ENCODE results near the gene CCDC141.
A peak's percentile ranks its signal among the peaks of the same experiment; 100 is the strongest.
"Not testable (repeated sequence)": the region's sequence is repeated elsewhere in the genome, so short reads cannot be mapped to it uniquely, and the experiment has no call there.

CCDC141 gene

DNA sequence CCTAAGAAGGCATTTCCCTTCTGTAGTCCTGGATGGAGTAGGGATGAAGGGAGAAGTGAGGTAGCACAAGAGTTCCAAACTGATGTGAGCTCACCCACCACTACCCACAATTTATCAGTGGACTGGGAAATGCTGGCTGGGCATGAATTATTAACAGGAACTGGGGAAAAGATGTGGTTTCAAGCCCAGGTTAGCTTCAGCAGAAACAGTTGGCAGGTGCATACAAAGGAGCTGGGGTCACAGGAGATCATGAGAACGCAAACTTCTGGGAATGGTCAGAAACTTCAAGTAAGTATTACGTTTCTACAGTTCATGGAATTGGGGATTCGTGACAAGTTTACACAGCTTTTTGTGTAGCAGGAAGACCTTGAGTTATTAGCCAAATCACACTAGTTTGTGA lies 5.4 kb downstream of the CCDC141 start:
- ATAC-seq = peak in 1 of 2 donors; percentile 18

DNA sequence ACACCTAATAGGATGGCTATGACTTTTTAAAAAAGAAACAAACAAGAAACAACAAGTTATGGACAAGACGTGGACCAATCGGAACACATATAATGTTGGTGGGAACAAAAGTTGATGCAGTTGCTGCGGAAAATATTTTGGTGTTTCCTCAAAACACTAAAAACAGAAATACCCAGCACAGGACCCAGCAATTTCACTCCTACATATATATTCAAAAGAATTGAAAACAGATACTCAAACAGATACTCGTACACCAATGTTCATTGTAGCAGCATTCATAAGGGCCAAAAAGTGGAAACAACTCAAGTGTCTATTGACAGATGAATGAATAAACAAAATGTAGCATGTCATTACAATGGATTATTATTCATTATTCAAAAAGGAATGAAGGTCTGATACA lies 12.1 kb downstream of the CCDC141 start:
- ATAC-seq = peak; percentile 51 to 75

DNA sequence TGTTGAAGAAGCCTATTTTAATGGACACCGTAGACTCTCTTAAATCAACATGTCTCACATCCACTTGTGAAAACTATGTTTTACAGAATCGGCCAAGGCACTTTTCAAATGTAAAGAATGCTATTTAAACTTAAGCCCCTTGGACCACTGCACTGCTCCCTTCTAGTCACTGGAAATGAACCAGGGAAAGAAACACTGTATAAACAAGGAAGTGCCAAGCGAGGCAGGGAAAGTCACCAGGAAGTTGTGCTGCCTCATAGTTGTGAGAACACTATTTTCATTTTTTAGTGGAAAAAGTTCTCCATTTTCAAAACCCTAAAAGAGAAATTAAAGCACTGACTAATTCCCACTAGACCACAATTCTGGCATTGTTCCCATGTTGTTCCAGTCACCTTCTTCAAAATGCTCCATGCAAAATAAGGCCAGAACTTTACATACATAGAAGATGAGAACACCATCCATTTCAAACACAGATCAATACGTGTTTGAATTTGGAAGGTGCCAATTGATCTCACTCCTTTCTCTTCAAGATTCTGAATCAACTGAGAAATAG lies 13.5 kb downstream of the CCDC141 start:
- no peak for ATAC-seq

DNA sequence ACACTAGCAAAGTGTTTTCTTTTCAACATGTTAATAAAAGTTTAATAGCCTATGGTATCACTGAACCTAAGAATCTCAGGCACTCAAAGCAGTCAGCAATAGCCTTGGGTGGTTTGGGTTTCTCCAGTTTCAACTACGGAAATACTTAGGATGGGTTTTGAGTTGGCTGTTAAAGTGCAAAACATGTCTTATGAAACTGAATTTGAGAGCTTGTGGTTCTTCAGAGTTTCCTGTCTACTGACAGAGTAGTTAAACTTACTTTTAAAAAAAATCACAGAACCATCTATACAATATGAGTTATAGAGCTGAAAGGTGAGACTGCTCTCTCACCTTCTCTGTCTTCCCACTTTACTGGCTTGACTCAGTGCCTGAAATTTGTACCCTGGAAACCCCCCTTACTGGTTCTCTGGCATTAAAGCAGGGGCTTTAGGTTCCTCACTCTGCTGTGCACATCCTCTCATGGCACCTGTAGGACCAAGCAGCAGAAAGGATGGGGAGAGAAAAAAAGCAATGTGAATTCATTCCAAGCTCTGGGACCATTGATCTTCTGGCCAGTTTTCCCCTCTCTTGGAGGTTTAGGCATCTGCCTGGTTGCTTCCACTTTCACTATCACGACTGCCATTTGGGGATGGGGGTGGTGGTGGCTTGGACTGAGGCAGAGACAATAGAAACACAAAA lies 18.1 kb downstream of the CCDC141 start:
- ATAC-seq = peak; percentile 92

DNA sequence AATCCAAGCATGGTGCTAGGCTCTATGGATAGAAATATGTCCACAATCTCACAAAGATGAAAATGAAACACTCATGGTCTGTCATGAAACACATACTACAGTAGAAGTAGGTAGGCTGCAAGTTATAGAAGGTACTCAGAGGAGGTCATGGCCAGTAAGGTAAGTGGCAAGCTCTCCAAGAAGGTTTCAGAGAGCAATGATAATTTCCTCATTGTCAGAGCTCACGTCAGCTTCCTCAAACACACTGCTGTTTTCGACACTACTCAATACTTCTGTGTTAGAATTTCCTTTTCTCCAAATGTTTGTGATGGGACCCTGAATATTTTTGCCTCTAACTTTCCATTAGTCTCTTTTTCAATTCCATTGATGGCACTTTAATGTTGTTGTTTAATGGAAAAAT lies 25.5 kb downstream of the CCDC141 start:
- no peak for ATAC-seq

DNA sequence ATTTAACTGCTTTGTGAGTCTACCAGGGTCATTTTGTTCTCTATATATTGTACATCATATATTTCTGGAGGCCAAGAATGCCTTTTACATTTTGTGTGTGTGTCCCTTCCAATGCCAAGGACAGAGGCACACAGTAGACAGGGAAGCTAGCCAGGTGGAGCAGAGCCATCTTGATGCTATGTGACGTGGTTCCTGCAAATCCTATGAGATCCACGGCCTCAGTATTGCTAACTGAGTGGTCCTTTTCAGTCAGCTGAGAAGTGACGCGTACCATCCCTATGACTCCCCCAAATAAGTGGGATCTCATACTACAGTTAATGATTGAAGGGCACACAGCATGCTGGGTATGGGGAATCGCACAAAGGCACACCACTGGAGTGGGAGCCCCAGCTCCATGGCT lies 27.3 kb downstream of the CCDC141 start:
- ATAC-seq = no peak

DNA sequence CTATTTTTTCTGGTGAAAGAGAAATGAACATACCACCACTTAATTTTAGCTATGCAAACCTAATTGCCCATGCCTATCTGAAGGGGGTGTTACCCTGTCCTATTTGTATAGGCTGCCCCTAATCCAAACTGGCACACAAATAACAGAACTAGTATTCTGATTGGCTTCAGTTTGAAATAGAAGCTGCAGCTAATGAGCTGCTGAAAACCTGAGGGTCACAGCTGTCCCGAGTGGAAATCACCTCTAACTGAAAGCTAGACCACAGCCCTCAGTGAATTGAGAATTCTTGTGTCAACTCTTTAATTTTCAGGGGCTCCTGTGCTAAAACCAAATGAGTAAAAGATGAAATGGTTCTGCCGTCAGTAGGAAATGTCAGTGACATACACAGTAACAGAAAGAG lies 28.7 kb downstream of the CCDC141 start:
- ATAC-seq = peak; percentile 30 to 59

DNA sequence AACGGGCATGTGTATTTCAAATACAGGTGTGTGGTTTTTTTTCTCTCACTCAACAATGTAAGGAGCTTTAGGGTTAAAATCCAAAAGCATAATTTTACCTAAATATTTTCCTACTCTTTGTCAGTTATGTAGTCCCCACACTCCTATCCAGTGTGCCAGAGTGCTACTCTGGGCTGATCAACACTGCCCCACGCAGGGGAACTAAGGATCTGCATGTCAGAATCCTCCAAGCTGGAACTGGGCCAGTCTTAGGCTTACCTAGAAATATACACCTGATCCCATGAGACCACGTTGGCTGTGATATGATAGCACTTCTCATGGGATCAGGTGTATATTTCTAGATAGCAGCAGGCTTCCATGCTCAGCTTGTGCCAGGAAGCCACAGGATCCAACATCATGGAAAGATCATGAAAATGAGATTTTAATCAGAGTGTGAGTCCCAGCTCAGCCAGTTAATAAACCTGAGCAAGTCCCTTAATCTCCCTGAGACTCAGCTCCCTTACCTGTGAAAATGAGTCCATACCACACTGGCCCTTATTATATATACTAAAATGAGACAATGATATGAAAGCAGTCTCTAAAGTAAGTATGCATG lies 29.7 kb downstream of the CCDC141 start:
- peak; percentile 74 to 75 for ATAC-seq

DNA sequence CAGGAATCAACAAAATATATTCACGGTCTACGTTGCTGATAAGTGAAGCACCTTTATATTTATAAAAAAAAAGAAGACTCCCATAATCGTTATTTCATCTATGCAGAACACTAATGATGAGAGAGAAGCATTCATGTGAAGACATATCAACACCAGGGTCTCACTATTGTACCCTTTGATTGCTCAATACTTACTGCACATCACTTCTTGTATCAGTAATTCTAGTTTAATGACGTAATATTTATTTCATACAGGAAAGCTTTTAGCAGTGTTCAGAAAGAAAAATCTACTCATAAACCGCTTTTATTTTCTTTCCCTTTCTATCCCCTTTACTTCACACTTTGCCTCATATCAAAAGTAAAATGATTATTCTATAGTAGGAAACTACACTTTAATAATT lies 30.7 kb downstream of the CCDC141 start:
- ATAC-seq = no peak

DNA sequence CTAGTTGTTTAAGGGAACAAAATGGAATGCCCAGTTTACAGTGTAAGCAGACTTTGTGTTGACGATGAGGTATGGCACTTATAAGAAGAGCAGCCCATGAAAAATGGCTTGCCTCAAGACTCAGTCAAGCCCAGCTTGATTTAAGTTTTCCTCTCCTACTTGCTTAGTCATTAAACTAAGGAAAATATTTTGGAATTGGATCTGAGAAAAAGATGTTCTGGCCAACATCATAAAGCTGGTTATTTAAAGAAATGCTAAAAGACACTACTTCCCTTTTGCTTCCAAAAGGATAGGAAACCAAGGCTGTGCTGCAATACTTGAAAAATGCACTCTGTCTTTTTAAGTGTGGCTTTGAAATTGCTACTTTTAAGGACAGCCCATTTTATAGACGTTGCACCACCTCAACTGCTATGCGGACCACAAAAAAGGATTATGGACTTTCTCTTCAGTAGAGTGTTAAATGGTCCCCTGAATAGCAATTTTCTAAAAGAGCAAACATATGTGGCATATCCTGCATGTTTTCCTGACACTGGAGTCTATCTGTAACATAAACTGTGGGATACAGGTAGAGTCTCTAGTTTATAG lies 32.1 kb downstream of the CCDC141 start:
- no peak for ATAC-seq

DNA sequence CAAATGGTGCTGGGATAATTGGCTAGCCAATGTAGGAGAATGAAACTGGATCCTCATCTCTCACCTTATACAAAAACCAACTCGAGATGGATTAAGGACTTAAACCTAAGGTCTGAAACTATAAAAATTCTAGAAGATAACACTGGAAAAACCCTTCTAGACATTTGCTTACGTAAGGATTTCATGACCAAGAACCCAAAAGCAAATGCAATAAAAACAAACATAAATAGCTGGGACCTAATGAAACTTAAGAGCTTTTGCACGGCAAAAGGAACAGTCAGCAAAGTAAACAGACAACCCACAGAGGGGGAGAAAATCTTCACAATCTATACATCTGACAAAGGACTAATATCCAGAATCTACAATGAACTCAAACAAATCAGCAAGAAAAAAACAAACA lies 35.7 kb downstream of the CCDC141 start:
- not testable (repeated sequence) for ATAC-seq

DNA sequence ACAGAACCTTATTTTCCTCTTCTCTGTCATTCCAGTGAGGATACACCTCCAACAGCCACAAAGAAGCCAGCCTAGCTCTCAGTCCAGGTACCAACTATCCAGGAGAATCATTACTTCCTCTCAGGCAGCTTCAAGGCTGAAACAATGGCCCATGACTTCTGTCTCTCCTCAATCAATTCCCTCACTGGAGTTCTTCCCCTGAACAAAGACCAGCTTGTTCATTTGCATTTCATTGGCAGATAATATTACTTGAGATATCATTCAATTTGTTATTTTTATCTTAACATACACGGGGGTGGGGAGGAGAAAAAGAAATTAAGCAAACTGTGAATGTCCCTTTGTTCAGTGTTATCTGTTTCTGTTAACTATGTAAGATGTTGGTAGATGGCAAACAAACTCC lies 44.0 kb downstream of the CCDC141 start:
- no peak for ATAC-seq

DNA sequence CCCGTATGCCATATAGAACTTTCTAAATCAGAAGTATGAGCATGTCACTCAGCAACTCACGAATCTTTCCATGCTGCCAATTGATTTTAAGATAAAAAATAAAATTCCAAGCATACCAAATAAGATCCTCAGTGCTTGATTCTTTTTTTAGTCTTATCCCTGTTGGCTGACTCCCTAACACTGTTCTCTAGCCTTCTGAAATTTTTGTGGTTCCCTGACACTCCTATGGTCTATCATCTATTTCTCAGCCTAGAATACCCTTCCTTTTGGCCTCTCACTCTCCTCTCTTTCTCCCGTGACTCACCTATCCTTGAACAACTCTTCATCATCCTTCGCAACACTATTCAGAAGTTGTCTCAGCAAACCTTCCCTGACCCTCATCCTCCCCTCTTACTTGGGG lies 50.5 kb downstream of the CCDC141 start:
- ATAC-seq = no peak

DNA sequence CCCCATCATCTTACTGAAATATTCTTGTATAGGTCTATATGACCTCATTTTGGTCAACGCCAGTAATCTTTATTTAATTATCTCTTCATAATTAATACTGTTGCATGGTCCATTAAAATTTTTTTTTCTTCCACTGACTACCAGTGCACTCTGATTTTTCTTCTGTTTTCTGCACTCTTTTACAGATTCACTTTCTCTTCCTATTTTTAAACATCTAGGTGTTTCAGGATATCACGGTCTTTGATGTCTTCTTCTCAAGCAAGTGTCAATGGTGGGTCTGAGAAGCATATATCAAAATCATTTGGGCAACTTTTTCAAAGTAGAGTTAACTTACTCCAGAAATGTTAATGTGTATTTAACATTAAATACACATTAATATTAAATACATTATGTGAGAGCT lies 51.4 kb downstream of the CCDC141 start:
- ATAC-seq = no peak

DNA sequence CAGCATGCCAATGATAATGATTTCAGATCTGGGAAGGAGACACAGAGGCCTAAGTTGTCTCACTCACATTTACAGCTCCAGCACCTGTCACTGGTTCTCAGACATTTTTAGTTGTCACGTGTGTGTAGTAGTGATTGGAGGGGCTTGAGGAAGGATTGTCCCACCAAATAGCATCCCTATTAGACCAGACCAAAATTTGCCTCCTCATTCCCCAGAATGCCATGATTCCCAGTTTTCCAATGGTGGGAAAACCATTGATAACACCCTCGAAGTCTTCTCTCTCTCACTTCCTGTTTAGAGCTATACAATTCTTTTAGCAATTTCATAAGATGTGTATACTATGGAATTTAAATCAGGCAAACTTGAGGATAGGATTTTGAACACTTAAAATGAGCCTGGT lies 52.5 kb downstream of the CCDC141 start:
- no peak for ATAC-seq

DNA sequence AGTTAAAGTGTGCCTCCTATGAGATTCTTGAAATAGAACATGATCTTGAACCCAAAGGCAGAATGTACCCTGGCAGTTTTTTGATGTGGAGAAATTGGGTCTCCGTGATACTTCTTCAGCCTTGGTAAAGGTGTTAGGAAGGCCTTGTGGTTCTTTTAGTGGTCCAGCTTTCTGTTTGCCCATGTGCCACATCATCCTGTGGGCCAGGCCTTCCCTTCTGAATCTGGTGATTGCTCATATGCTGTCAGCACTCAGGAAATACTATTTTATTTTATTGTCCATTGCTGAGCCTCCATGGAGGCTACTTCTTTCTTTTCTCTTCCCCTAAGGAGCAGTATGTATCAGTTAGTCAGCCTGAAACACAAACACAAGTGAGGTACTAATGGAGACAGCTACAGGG lies 52.9 kb downstream of the CCDC141 start:
- ATAC-seq = no peak

DNA sequence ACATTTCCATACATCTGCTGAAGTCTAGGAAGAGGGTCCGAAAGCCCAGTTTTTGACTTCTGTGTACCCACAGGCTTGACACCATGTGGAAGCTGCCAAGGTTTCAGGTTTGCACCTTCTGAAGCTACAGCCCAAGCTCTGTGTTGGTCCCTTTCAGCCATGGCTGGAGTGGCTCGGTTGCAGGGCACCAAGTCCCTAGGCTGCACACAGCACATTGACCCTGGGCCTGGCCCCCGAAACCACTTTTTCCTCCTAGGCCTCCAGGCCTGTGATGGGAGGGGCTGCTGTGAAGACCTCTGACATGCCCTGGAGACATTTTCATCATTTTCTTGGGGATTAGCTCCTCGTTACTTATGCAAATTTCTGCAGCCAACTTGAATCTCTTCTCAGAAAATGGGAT lies 55.7 kb downstream of the CCDC141 start:
- no peak for ATAC-seq

DNA sequence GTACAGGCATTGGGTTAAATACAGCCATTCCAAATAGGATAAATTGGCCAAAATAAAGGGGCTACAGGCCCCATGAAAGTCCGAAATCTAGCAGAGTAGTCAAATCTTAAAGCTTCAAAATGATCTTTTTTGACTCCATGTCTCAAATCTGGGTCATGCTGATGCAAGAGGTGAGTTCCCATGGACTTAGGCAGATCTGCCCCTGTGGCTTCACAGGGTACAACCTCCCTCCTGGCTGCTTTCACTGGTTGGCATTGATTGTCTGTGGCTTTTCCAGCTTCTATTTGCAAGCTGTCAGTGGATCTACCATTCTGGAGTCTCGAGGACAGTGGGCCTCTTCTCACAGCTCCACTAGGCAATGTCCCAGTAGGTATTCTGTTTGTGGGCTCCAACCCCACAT lies 56.1 kb downstream of the CCDC141 start:
- no peak for ATAC-seq

DNA sequence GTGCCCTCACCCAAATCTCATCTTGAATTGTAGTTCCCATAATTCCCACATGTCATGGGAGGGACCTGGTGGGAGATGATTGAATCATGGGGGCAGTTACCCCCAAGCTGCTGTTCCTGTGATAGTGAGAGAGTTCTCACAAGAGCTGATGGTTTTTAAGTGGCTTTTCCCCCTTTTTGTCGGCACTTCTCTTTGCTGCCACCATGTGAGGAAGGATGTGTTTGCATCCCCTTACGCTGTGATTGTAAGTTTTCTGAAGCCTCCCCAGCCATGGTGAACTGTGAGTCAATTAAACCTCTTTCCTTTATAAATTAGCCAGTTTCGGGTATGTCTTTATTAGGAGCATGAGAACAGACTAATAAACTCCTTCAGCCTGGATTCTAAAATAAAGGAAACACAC lies 57.2 kb downstream of the CCDC141 start:
- ATAC-seq = not testable (repeated sequence)

DNA sequence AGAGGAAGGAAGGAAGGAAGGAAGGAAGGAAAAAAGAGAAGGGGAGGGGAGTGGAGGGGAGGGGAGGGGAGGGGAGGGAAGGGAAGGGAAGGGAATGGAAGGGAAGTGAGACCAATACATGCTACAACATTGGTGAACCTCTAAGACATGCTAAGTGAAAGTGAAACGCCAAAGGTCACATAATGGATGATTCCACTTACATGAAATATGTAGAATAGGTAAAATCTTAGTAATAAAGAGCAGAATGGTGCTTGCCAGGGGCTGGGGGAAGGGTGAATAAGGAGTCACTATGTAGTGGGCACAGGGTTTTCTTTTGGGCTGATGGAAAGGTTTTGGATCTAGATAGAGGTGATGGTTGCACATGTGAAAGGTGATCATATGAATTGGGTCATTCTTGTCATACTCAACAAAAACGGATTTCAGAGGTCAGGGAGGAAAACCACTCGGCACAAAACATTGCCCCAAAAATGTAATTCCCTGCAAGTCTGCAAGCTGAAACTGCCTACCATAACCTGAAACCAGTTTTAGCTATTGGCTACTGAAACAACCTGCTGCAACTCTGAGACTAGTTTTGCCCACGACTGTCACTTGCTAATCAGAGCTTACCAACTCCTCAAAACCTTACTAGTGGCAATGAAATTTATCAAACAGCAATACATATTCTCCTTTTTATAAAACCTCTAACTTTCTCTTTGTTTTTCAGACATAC lies 59.2 kb downstream of the CCDC141 start:
- ATAC-seq = peak; percentile 83 to 93

DNA sequence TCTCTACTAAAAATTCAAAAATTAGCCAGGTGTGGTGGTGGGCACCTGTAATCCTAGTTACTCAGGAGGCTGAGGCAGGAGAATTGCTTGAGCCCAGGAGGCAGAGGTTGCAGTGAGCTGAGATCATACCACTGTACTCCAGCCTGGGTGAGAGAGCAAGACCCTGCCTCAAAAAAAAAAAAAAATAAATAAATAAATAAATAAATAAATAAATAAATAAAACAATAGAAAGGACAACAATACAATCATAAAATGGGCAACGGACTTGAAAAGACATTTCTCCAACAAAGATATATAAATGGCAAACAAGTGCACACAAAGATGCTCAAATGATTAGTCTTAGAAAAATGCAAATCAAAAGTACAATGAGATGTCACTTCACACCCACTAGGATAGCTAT lies 60.5 kb downstream of the CCDC141 start:
- not testable (repeated sequence) for ATAC-seq

DNA sequence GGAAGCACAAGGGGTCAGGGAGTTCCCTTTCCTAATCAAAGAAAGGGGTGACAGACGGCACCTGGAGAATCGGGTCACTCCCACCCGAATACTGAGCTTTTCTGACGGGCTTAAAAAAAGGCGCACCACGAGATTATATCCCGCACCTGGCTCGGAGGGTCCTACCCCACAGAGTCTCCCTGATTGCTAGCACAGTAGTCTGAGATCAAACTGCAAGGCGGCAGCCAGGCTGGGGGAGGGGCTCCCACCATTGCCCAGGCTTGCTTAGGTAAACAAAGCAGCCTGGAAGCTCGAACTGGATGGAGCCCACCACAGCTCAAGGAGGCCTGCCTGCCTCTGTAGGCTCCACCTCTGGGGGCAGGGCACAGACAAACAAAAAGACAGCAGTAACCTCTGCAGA lies 67.3 kb downstream of the CCDC141 start:
- not testable (repeated sequence) for ATAC-seq

DNA sequence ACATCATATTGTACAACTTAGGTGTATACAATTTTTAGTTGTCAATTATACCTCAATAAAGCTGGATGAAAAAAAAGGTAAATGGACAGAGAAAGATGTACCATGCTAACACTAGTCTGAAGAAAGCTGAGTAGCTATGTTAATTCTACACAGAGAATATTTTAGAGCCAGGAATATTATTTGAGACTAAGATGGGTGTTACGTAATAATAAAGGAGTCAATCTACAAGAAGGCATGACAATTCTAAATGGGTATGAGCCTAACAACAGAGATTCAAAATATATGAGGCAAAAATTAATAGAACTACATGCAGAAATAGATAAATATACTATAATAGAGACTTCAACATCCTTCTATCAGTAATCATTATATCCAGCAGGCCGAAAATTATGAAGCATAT lies 69.1 kb downstream of the CCDC141 start:
- no peak for ATAC-seq

DNA sequence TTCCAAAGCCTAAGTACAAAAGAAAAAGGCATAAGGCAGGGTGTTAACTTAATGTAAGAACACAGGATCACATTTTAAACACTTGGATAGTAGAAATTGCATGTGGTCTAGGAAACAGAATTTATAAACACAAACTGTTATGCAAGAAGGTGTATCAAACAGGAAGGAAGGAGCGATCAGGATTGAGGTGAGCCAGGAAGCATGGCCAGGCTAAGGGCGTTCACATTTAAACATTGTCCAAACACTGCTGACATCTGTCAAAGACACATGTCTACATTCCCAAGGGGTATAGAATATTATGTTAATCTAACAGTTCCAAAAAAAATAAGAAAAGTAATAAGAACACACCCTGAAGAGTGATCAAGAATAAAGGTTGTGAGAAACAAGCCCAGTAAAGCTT lies 71.3 kb downstream of the CCDC141 start:
- ATAC-seq = no peak
